GM18526 (cell line): Measurements from ENCODE around the gene MACC1.

ENCODE experiments used
- POLR2A ChIP-seq: IDR thresholded peaks from 3 replicates; pipeline ENCODE4 v1.6.1; 2011; ENCODE audit not compliant: insufficient read length; ENCODE audit errors: extremely low read depth

MACC1 gene, protein sequence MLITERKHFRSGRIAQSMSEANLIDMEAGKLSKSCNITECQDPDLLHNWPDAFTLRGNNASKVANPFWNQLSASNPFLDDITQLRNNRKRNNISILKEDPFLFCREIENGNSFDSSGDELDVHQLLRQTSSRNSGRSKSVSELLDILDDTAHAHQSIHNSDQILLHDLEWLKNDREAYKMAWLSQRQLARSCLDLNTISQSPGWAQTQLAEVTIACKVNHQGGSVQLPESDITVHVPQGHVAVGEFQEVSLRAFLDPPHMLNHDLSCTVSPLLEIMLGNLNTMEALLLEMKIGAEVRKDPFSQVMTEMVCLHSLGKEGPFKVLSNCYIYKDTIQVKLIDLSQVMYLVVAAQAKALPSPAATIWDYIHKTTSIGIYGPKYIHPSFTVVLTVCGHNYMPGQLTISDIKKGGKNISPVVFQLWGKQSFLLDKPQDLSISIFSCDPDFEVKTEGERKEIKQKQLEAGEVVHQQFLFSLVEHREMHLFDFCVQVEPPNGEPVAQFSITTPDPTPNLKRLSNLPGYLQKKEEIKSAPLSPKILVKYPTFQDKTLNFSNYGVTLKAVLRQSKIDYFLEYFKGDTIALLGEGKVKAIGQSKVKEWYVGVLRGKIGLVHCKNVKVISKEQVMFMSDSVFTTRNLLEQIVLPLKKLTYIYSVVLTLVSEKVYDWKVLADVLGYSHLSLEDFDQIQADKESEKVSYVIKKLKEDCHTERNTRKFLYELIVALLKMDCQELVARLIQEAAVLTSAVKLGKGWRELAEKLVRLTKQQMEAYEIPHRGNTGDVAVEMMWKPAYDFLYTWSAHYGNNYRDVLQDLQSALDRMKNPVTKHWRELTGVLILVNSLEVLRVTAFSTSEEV

DNA sequence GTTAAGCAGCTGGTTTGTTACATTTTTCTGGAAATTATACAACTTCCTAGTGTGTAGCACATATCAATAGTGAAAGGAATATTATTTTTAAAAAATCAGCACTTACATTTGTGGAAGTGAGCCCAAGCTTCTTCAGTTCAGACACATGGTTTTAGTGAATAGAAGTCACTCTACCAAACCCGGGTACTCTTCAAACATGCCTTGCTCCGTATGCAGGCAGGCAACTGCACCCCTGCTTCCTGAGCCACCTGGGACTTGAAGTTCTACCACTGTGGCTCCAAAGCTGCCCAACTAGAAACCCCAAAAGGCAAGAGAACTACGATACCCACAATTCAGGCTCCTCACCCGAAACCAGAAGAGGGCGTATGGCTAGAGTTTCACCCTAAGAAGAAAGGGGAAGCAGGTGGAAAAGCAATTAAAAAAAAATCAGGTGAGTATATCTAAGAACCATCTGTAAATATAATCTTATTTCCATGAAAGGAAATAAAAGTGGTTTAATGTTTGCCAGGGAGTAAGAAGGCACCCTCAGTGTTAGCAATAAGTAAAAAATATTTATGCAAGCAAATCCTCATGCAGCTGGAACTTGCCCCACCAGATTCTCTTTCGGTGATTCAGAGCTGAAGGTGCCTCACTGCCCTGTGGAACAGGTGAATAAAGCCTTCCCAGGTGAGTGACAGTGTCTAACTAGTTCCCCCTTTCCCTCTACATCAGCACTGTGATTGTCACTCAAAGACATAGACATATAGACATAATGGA lies at the start of gene MACC1:
Gene MACC1 (minus strand): TSS at position 192 of the 756 bp plus-strand sequence. CDS start 55,522 bp downstream, outside the sequence.
- TF ChIP-seq POLR2A, result peak; percentile 27

DNA sequence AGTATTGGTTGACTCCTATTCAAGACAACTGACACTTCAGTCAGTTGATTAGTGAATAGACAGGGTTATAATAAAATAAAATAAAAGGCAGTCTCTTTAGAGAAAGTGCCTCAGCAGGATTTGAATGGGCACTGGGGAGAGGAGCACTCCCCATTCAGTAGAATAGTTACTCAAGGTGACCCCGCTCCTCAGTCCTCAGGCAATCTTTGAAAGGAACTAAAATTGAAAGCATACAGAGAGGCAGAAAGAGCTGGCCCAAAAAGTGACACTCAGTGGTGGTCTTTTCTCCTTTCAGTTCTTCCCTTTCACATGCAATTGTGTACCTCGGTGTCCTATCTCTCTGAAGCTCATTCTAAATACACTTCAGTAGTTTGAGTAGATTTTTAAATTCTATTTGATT lies 47.4 kb upstream of the MACC1 start:
- TF ChIP-seq POLR2A, result no peak

GRCh38 chr7:20260223-20260622 lies 43.0 kb upstream of the MACC1 start:
- TF ChIP-seq POLR2A, result no peak

GRCh38 chr7:20257212-20257611 lies 40.0 kb upstream of the MACC1 start:
- TF ChIP-seq POLR2A, result no peak

DNA sequence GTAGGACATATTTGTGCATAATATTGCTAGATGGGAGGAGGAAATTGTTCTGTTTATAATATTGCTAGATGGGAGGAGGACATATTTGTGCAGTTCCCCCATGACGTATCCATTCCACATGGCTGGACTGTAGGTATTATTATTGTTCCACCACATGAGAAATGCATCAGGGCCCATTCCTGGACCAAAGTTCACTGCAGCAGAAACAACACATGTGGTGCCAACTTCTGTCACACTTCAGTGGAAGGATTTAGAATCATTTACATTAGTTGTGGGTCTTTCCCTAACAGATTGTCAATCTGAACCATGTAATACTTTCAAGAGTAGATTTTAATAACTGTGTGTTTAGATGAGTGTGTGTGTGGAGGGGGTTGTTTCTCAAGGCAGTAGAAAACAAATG lies 32.7 kb upstream of the MACC1 start:
- no peak for TF ChIP-seq POLR2A

DNA sequence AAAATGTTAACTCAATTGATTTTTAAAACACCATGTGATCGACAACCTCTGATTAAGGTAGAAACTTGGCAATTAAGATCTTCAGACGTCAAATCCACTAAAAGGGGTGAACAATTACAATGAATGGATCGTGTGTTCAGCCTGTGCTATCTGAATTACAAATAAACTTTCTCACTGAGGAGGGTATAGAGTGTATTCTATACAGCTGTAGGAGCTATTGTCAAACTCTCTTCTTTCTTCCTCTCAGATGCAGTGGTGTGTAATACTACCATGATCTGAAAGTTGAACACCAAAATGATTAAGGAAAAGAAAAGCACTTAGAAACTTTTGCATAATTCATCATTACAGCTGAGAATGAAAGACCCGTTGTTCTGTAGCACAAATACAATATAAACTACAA lies 32.2 kb upstream of the MACC1 start:
- TF ChIP-seq POLR2A, result no peak

DNA sequence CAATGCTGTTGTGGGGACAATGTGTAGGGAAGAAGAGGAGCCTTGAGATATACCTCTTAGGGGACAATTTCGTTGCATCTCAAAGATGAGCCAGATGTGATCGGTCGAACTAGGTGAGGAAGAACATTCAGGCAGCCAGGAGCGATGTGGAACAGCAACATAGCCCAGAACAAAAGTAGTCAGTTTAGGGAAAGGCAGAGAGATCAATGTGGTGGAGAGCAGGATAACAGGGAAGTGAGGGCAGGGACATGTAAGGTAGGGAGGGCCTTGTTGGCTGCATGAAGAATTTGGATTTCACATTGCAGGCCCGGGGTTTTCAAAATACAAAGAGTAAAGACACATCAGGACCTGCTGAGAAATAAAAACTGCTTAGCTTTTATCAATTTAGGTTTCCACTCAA lies 29.1 kb upstream of the MACC1 start:
- no peak for TF ChIP-seq POLR2A

DNA sequence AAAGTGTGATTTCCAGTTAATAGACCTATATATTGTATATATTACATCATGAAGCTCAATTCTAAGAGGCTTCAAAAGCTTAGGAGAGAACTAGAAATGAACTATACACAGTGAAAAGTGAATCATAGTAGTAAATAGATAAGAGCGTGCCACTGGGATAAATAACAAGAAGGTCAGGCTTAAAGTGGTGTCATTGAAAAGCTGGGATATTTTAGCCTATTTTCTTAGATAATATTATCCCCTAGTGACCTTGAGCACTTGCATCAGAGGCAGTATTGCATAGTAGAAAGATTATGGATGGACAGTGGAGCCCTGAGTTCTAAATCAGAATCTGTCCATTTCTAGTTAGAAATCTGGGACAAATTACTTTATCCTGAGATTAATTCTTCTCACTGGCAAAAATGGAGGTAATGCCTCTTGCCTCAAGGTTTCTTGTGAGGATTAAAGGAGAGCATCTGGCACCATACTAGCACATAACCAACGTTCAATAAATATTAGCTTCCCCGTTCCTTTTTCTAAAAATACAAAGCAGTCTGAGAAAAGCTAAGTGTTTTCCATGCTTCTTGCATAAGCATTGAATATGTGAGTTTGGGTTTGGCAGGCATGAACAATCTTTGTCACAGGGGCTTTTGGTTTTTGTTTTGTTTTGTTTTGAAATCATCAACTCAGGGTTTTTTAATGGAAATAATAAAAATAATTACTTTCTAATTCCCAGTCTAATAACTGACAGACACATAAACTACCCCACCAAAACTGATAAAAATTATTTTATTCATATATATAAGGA lies 27.3 kb upstream of the MACC1 start:
- TF ChIP-seq POLR2A, result no peak

DNA sequence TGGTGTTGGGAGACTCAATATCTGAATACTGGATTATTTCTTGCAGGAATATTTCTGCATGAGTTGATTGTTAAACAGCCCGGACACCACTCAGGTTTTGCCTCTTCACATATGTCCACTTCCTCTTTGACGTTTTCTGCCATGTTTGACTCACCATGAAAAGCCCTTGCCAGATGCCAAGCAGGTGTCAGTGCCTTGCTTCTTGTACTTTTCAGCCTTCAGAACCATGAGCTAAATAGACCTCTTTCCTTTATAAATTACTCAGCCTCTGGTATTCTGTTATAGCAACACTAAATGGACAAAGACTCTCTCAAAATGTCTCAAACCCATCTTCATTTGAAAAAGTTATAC lies 24.7 kb upstream of the MACC1 start:
- no peak for TF ChIP-seq POLR2A

GRCh38 chr7:20241194-20241910 lies 24.2 kb upstream of the MACC1 start:
- no peak for TF ChIP-seq POLR2A

GRCh38 chr7:20240080-20240926 lies 23.1 kb upstream of the MACC1 start:
- no peak for TF ChIP-seq POLR2A

DNA sequence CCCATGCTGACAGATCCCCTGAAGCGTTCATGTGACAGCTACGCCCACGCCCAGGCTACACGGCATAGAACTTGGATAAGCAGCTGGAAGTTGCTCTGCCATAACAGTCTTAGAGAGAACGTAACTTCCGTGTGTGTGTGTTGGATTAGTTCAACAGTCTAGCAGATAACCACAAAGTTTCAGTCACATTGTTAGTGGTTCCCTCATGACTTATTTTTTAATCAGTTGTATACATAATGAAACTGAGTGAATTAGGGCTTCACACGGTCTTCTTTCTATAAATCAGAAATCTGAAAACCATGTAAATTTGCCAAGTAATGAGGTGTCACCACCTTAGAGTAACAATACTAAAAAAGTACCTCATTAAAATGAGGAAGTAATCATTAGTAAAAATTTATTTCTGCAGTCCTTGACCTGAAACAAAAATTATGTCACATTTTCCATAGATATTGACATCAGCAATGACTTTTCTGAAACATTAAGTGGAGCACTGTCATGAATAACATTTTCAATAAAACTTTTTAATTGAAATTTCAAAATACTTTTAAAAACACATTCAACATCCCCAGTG lies 21.7 kb upstream of the MACC1 start:
- no peak for TF ChIP-seq POLR2A

GRCh38 chr7:20238194-20238753 lies 21.1 kb upstream of the MACC1 start:
- no peak for TF ChIP-seq POLR2A
